ENCODE data around the gene CNOT3. TPM values are rescaled to one million over a fixed set of nuclear protein-coding genes. Genes with fewer than 3 reads are reported as not detected.

CNOT3 gene
- total and polyA plus RNA-seq, 2 of the 13 experiments (the other 11 are each of a cell fraction or from before 2014, with no cell fraction given): 4.3 to 5.8 TPM

DNA sequence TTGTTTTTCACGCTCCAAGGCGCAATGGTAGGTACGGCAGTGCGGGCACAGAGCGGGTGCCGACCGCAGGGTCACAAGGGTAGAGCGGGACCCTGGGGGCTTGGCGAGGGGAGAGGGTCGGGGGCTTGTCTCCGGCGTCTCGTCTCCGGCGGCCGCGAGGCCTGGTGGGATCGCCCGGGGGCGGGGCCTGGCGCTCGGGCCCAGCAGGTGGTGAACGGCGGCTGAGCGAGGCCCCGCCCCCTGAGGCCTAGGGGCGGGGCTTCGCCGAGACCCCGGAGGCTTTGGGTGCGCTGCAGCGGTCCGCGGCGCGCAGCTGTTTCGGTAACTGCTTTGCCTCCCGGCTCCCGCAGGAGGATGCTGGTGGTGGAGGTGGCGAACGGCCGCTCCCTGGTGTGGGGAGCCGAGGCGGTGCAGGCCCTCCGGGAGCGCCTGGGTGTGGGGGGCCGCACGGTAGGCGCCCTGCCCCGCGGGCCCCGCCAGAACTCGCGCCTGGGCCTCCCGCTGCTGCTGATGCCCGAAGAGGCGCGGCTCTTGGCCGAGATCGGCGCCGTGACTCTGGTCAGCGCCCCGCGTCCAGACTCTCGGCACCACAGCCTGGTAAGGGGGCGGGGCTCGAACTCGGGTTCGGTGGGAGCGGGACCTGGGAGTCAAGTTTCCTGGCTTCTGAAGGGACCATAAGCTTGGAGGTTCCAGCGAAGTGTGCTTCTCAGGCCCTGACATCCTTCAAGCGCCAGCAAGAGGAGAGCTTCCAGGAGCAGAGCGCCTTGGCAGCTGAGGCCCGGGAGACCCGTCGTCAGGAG, 53.6 kb downstream of the CNOT3 start, which contains the start of gene TSEN34 (continued):
- TF ChIP-seq ZSCAN20 (CRISPR knock-in tag; IDR thresholded peaks at IDR 0.05; ENCODE audit: borderline replicate concordance) (0 out of 2 replicates have a peak, but pooled peaks have one; percentile 31), ZNF891 (CRISPR knock-in tag; IDR thresholded peaks at IDR 0.05) (peak; percentile 37; the same call in 1 of the 2 replicates), ARID4A (CRISPR knock-in tag; IDR thresholded peaks at IDR 0.05; ENCODE audit: borderline replicate concordance) (peak; percentile 84), ZSCAN25 (CRISPR knock-in tag; IDR thresholded peaks at IDR 0.05) (no peak), TMF1 (CRISPR knock-in tag; IDR thresholded peaks at IDR 0.05; ENCODE audit: low read depth) (no peak), ZNF24 (IDR thresholded peaks at IDR 0.05) (no peak), KLF11 (CRISPR knock-in tag; IDR thresholded peaks at IDR 0.05) (no peak), HDAC2 (CRISPR knock-in tag; IDR thresholded peaks at IDR 0.05) (0 out of 2 replicates have a peak, but pooled peaks have one; percentile 9), ZSCAN22 (CRISPR knock-in tag; IDR thresholded peaks at IDR 0.05) (no peak), HOXA7 (CRISPR knock-in tag; IDR thresholded peaks at IDR 0.05) (no peak), CENPT (CRISPR knock-in tag; IDR thresholded peaks at IDR 0.05; ENCODE audit: low read depth) (no peak), TBX3 (IDR thresholded peaks at IDR 0.05; ENCODE audit: borderline replicate concordance) (peak; percentile 32; the same call in 1 of the 2 replicates), FOSL2 (CRISPR knock-in tag; IDR thresholded peaks at IDR 0.05) (0 out of 2 replicates have a peak, but pooled peaks have one; percentile 5), ATF3 (CRISPR knock-in tag; IDR thresholded peaks at IDR 0.05) (no peak; the same call in 1 of the 2 replicates)
- TF ChIP-seq, protein P1, sequence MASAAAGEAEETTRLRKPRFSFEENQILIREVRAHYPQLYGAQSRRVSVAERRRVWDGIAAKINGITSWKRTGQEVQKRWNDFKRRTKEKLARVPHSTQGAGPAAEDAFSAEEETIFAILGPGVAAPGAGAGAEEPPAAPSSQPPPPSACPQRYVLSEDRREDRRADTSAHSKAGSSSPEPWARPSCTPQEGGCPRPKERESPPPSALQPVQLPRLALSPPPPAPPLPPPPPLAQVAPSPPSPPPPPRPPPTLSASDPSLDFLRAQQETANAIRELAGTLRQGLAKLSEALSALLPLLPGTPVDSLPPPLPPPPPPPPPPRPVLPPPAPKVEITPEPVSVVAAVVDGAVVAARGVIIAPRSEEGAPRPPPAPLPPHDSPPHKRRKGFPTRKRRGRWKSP (CRISPR knock-in tag; IDR thresholded peaks at IDR 0.05): no peak; the same call in 1 of the 2 replicates
- TF ChIP-seq, protein P2, sequence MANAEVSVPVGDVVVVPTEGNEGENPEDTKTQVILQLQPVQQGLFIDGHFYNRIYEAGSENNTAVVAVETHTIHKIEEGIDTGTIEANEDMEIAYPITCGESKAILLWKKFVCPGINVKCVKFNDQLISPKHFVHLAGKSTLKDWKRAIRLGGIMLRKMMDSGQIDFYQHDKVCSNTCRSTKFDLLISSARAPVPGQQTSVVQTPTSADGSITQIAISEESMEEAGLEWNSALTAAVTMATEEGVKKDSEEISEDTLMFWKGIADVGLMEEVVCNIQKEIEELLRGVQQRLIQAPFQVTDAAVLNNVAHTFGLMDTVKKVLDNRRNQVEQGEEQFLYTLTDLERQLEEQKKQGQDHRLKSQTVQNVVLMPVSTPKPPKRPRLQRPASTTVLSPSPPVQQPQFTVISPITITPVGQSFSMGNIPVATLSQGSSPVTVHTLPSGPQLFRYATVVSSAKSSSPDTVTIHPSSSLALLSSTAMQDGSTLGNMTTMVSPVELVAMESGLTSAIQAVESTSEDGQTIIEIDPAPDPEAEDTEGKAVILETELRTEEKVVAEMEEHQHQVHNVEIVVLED (CRISPR knock-in tag; IDR thresholded peaks at IDR 0.05; ENCODE audit: borderline replicate concordance): no peak
- TF ChIP-seq, protein P3, sequence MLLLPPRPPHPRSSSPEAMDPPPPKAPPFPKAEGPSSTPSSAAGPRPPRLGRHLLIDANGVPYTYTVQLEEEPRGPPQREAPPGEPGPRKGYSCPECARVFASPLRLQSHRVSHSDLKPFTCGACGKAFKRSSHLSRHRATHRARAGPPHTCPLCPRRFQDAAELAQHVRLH (CRISPR knock-in tag; IDR thresholded peaks at IDR 0.05; ENCODE audit: borderline replicate concordance, low read depth): peak; percentile 19; the same call in 1 of the 2 replicates
- TF ChIP-seq, protein P4, sequence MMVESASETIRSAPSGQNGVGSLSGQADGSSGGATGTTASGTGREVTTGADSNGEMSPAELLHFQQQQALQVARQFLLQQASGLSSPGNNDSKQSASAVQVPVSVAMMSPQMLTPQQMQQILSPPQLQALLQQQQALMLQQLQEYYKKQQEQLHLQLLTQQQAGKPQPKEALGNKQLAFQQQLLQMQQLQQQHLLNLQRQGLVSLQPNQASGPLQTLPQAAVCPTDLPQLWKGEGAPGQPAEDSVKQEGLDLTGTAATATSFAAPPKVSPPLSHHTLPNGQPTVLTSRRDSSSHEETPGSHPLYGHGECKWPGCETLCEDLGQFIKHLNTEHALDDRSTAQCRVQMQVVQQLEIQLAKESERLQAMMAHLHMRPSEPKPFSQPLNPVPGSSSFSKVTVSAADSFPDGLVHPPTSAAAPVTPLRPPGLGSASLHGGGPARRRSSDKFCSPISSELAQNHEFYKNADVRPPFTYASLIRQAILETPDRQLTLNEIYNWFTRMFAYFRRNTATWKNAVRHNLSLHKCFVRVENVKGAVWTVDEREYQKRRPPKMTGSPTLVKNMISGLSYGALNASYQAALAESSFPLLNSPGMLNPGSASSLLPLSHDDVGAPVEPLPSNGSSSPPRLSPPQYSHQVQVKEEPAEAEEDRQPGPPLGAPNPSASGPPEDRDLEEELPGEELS (CRISPR knock-in tag; IDR thresholded peaks at IDR 0.05): peak; percentile 41

Data from HepG2 (cell line).